ENCODE measurements around the gene ARHGAP30.

DNA sequence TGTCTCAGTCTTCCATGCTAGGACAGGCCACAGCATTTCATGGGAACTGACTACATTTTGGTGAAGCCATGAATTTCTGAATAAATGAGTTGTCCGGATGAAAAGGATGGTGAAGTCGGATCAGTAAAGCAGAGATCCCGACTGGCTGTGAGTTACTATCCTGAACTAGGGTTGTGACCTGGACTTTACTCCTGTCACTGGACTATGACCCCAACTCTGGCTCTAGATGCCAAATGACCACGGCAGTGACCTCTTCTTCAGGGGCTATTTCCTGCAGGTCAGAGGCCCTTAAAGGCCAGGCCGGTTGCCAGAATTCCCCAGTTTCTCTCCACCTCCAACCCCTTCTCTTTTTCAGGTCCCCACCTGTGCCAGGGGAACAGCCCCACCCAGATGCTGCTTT lies 21.4 kb upstream of the ARHGAP30 start:
- TF ChIP-seq, protein P1, sequence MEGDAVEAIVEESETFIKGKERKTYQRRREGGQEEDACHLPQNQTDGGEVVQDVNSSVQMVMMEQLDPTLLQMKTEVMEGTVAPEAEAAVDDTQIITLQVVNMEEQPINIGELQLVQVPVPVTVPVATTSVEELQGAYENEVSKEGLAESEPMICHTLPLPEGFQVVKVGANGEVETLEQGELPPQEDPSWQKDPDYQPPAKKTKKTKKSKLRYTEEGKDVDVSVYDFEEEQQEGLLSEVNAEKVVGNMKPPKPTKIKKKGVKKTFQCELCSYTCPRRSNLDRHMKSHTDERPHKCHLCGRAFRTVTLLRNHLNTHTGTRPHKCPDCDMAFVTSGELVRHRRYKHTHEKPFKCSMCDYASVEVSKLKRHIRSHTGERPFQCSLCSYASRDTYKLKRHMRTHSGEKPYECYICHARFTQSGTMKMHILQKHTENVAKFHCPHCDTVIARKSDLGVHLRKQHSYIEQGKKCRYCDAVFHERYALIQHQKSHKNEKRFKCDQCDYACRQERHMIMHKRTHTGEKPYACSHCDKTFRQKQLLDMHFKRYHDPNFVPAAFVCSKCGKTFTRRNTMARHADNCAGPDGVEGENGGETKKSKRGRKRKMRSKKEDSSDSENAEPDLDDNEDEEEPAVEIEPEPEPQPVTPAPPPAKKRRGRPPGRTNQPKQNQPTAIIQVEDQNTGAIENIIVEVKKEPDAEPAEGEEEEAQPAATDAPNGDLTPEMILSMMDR (conservative IDR thresholded peaks at IDR 0.05 in 1 of 2, IDR thresholded peaks at IDR 0.05 in 1 of 2; ENCODE audit: low read depth in 1 of 2, low read length in 2 of 2) = no peak
- no peak for TF ChIP-seq EZH2 (IDR thresholded peaks at IDR 0.05; ENCODE audit: low read length, missing control alignments)

Data from fibroblast of lung (primary cell).